ENCODE measurements around the gene CDC42. TPM values are rescaled to one million over a fixed set of nuclear protein-coding genes. Genes with fewer than 3 reads are reported as not detected.

CDC42 gene
- total RNA-seq, 4 donors from 2014 or later = 153 to 332 (median 228) TPM

DNA sequence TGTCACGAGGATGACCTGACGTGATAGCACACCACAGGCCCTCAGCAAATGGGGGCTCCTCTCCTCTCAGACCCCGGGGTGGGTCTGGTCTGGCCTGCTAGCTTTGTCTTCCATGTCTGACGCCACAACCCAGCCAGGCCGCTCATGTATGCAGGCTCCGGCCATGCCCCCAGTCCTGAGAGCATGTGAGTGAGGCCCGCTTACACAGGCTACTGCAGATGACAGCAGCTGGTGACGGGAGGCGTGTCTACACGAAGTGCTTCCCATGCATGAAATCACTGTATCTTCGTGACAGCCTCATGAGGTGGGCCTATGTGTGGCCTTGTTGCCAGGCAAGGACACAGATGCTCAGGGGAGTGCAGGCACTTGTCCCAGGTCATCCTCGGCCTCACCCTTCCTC, 74.0 kb downstream of the CDC42 start:
- TF ChIP-seq, protein P1, sequence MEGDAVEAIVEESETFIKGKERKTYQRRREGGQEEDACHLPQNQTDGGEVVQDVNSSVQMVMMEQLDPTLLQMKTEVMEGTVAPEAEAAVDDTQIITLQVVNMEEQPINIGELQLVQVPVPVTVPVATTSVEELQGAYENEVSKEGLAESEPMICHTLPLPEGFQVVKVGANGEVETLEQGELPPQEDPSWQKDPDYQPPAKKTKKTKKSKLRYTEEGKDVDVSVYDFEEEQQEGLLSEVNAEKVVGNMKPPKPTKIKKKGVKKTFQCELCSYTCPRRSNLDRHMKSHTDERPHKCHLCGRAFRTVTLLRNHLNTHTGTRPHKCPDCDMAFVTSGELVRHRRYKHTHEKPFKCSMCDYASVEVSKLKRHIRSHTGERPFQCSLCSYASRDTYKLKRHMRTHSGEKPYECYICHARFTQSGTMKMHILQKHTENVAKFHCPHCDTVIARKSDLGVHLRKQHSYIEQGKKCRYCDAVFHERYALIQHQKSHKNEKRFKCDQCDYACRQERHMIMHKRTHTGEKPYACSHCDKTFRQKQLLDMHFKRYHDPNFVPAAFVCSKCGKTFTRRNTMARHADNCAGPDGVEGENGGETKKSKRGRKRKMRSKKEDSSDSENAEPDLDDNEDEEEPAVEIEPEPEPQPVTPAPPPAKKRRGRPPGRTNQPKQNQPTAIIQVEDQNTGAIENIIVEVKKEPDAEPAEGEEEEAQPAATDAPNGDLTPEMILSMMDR (IDR thresholded peaks at IDR 0.05; ENCODE audit: low read depth) = no peak

DNA sequence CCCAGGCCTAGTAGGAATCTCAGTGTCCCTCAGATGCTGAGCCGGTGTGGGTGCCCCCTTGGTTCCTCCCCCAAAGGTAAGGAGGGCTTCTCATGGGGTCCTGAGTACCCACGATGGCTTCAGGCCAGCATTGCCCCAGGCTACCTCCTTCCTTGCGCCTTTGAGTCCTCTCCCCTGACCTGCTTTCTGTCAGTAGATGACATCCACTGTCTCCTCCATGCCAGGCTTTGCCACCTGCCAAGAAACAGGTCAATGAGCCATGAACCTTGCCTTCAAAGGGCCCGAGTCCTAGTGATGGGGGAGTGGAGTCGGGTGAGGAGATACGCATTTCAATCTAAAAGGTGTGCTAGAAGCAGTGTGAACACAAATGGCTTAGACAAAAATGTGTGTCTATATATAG, 74.7 kb downstream of the CDC42 start:
- TF ChIP-seq, protein P1 (IDR thresholded peaks at IDR 0.05; ENCODE audit: low read depth) = no peak

DNA sequence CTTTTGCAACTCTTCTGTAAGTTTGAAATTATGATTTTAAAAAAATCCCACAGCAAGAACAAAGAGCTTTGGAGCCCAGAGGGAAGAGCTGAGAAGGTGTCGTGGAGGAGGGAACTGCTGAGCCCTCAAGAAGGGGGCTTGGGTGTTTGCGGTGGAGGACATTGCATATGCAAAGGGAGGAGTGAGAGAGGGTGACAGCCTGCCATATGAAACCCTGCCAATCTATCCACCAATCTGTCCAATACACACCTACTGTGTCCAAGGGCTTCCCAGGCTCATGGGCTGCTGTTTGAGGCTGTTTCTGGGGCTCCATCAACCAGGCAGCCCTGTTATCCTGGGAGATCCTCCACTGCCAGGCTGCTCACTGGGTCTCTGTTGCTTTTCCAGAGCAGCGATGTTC, 75.2 kb downstream of the CDC42 start:
- TF ChIP-seq, protein P1 (IDR thresholded peaks at IDR 0.05; ENCODE audit: low read depth) = no peak

DNA sequence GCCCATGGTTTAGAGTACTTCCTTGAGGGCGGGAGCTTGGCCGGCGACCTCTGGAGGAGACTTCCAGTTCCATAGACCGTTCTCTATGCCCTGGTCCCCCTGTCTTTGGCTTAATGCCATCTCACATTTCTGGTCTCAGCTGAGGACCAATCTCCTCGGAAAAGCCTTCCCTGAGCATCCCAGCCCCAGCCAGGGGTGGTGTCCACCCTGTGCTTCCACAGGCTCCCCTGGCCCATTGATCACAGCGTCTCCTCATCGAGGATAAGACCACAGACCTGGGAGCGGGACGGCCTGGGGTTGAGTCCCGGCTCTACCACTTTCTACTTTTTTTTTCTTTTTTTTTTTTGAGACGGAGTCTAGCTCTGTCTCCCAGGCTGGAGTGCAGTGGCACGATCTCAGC, 75.9 kb downstream of the CDC42 start:
- TF ChIP-seq, protein P1 (IDR thresholded peaks at IDR 0.05; ENCODE audit: low read depth) = no peak

DNA sequence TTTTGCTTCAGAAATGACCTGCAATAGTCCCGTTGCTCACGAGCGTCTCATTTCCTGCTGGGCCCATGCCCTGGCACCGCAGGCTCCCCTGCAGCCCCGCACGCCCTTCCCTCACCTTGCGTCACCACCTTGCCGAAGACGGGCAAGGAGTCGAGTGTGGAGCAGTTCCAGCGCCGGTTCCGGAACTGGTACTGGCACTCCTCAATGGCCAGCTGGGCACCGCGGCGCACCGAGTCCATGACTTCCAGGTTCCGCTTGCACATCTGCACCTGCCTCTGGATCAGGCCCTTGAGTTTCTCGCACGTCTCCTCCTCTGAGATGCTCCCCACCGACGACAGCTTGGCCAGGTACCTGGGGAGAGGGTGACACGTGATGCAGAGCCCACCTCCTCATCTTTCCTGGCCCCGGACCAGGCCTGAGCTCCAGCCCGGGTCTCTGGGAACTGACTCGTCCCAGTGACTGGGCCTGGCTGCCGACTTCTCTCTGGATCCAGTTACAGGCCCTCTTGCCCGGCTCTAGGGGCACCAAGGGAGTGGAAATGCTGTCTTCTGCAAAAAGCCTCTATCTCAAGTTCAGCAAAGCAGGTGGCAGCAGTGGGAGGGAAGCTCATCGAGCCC, 77.1 kb downstream of the CDC42 start:
- TF ChIP-seq, protein P1 (IDR thresholded peaks at IDR 0.05; ENCODE audit: low read depth) = no peak

DNA sequence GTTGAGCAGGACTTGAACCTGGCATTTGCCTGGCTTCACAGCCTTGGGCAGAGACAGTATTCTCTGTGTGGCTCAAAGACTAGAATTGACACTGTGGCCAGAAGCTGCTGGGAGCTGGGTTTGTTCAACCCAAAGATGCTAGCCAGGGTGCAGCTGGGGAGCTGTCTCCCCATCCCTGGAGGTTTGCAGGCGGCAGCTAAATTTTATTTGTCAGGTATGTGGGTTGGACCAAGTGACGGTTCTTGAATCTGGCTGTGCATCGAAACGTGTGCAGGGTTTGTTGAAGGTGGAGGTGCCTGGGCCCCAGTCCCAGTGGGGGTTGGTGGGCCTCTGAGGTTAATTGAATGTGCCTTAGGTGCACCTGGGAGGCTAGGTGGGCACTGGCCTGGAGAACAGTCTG, 78.6 kb downstream of the CDC42 start:
- TF ChIP-seq, protein P1 (IDR thresholded peaks at IDR 0.05; ENCODE audit: low read depth) = no peak

DNA sequence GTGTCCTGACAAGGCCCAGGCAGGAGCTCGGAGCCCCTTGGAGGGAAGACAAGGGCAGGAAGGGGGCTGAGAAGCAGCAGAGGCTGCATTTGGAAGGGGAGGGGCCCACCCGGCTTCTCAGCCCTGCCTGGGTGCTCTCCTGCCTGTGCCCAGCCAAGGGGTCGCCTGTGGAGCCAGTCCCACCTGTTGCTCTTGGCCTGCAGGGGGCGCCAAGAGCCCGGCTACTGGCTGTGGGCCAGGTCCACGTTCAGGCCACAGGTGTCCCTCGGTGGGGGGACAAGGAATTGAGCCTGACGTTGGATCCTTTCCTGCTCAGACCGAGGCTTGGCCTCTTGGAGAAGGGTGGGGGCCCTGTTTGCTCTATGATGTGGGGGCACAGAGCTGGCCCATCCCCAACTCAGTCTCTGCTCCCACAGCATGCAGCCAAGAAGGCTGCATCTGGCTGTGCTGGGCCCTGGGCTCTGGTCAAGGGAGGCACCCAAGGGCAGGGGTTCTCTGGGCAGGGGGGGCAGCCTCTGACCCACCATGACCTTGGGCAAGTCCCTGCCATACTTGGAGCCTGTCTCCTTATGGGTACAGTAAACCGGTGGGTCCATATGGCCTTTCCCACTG, 79.5 kb downstream of the CDC42 start:
- TF ChIP-seq, protein P1 (IDR thresholded peaks at IDR 0.05; ENCODE audit: low read depth) = no peak
